WTC11 (cell line): Measurements from ENCODE around the gene ZC3H8. TPM values are rescaled to one million over a fixed set of nuclear protein-coding genes. Genes with fewer than 3 reads are reported as not detected.
A peak's percentile ranks its signal among the peaks of the same experiment; 100 is the strongest.

Experiments used
- ATAC-seq: fragments of 200-7000 bp; cut with Tn5 transposase; 2 replicates; pipeline ENCODE4 v1.10.0; 2021; ENCODE audit warnings: mild to moderate bottlenecking, moderate library complexity
- CTCF ChIA-PET: fragments of 300-600 bp; sonication (Branson Sonifier 250); formaldehyde crosslinking; loops from one replicate; lab custom pipeline; 2021; ENCODE audit warnings: antibody characterized with exemption; lab: Charles Lee
- POLR2A ChIA-PET: fragments of 350-600 bp; sonication (Branson Sonifier 250); formaldehyde crosslinking; loops from one replicate; lab custom pipeline; 2021; ENCODE audit warnings: antibody characterized with exemption; lab: Charles Lee
- DNase-seq: peaks from one replicate; pipeline ENCODE4 v3.0.0; 2021; ENCODE audit warnings: low spot score
- H3K27ac Mint-ChIP-seq: 2 replicates; pipeline ENCODE4 v1.8.0; 2021; ENCODE audit warnings: mixed read lengths
- H3K27me3 Mint-ChIP-seq: 2 replicates; pipeline ENCODE4 v1.8.0; 2021; ENCODE audit warnings: low read depth, mild to moderate bottlenecking, moderate library complexity, mixed read lengths
- H3K36me3 Mint-ChIP-seq: 2 replicates; pipeline ENCODE4 v1.8.0; 2021; ENCODE audit warnings: mixed read lengths
- H3K4me1 Mint-ChIP-seq: 2 replicates; pipeline ENCODE4 v1.8.0; 2022; ENCODE audit warnings: mixed read lengths
- H3K4me3 Mint-ChIP-seq: 2 replicates; pipeline ENCODE4 v1.8.0; 2021; ENCODE audit warnings: mild to moderate bottlenecking, moderate library complexity, mixed read lengths
- H3K9me3 Mint-ChIP-seq: 2 replicates; pipeline ENCODE4 v1.8.0; 2021; ENCODE audit warnings: mixed read lengths
- CBFB ChIP-seq: sonication (generic); formaldehyde crosslinking; IDR thresholded peaks from 2 replicates; pipeline ENCODE4 v1.8.1; 2022; ENCODE audit warnings: mild to moderate bottlenecking, low read depth, missing genetic modification reagents
- ELF4 ChIP-seq: sonication (generic); formaldehyde crosslinking; IDR thresholded peaks from 2 replicates; pipeline ENCODE4 v1.8.1; 2022; ENCODE audit warnings: low read depth, mild to moderate bottlenecking, moderate library complexity, missing genetic modification reagents
- FOXK1 ChIP-seq: sonication (generic); formaldehyde crosslinking; IDR thresholded peaks from 2 replicates; pipeline ENCODE4 v1.8.0; 2022; ENCODE audit warnings: mild to moderate bottlenecking, moderate library complexity, missing genetic modification reagents
- GABPB1 ChIP-seq: sonication (generic); formaldehyde crosslinking; IDR thresholded peaks from 2 replicates; pipeline ENCODE4 v1.8.1; 2023; ENCODE audit warnings: mild to moderate bottlenecking, missing genetic modification reagents
- HMGA2 ChIP-seq: fragments of 250-450 bp; sonication (Bioruptor Pico); IDR thresholded peaks from 2 replicates; pipeline ENCODE4 v1.4.0; 2021; ENCODE audit warnings: mild to moderate bottlenecking, moderate library complexity
- JAZF1 ChIP-seq: fragments of 250-450 bp; sonication (Bioruptor Pico); IDR thresholded peaks from 2 replicates; pipeline ENCODE4 v1.9.0; 2021; ENCODE audit warnings: moderate library complexity, mild to moderate bottlenecking, inconsistent platforms
- OVOL2 ChIP-seq: fragments of 250-450 bp; sonication (Bioruptor Pico); IDR thresholded peaks from 2 replicates; pipeline ENCODE4 v1.9.0; 2021; ENCODE audit warnings: mild to moderate bottlenecking, borderline replicate concordance
- PRRX2 ChIP-seq: fragments of 250-450 bp; sonication (Bioruptor Pico); IDR thresholded peaks from 2 replicates; pipeline ENCODE4 v1.8.0; 2021; ENCODE audit warnings: mild to moderate bottlenecking
- ZNF219 ChIP-seq: sonication (generic); formaldehyde crosslinking; IDR thresholded peaks from 2 replicates; pipeline ENCODE4 v1.8.0; 2023; ENCODE audit warnings: missing genetic modification reagents, mild to moderate bottlenecking, borderline replicate concordance
- ZNF263 ChIP-seq: sonication (generic); formaldehyde crosslinking; IDR thresholded peaks from 2 replicates; pipeline ENCODE4 v1.8.1; 2022; ENCODE audit warnings: low read depth, mild to moderate bottlenecking, moderate library complexity, missing genetic modification reagents
- ZNF671 ChIP-seq: fragments of 250-450 bp; sonication (Bioruptor Pico); IDR thresholded peaks from 2 replicates; pipeline ENCODE4 v1.8.0; 2021; ENCODE audit warnings: mild to moderate bottlenecking
- total RNA-seq: library from RNA; stranded (reverse); gene quantifications from 3 replicates; pipeline ENCODE4 v1.2.3, GENCODE V29; 2021
- TF ChIP-seq, protein P1 (sequence below): fragments of 200-600 bp; IDR thresholded peaks from 2 replicates; pipeline ENCODE4 v1.8.0; 2022; ENCODE audit warnings: antibody characterized with exemption
- TF ChIP-seq, protein P2 (sequence below): sonication (generic); formaldehyde crosslinking; IDR thresholded peaks from 2 replicates; pipeline ENCODE4 v1.8.0; 2022; ENCODE audit warnings: mild to moderate bottlenecking, missing genetic modification reagents
- TF ChIP-seq, protein P3 (sequence below): sonication (generic); formaldehyde crosslinking; conservative IDR thresholded peaks from 2 replicates; pipeline ENCODE4 v1.8.1; 2022; ENCODE audit warnings: mild to moderate bottlenecking, missing genetic modification reagents
- TF ChIP-seq, protein P4 (sequence below): sonication (generic); formaldehyde crosslinking; IDR thresholded peaks from 2 replicates; pipeline ENCODE4 v1.8.1; 2022; ENCODE audit warnings: mild to moderate bottlenecking, moderate library complexity, missing genetic modification reagents

Gene ZC3H8
- total RNA-seq, 1 experiment from 2014 or later = 5.7 TPM

DNA sequence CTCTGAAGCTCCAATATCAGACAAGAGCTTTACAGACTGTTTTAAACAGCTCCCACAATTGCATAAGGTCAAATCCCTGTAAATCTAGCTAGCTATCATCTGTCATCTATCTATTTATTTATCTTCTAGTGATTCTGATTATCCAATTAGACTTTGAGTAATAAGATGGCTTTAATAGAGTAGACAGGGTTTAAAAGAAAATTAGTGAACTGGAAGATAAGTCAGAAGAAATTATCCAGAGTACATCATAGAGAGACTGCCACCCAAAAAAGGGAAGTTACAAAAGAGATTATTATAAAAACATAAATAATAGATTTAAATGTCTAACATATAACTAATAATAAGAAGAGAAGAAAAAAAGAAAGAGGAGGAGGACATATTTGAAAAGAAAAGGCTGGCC, 8.0 kb upstream of the ZC3H8 start (continued):
- TF ChIP-seq ZNF263 (no peak), ZNF671 (no peak), ELF4 (CRISPR knock-in tag) (no peak), HMGA2 (CRISPR knock-in tag) (no peak)
- TF ChIP-seq, all 79 proteins: peak for 0

DNA sequence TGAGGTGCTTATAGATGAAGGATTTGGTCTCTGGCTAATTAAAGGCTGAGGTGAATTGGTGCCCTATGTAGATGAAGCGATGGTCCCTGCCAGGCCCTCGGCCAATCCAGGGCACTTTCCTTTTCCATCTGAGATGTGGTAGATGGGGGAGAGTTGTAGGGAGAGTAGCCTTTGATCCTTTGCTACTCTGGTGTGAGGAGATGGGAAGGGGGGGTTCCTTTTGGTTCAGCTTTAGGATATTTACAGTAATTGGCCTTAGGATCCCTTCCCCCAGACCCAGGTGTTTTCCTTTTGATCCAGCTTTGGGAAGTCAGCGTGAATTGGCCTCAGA, 5.4 kb upstream of the ZC3H8 start:
- H3K27me3 Mint-ChIP-seq = no peaks in the 10 kb centered on the region; the same call in 1 of the 2 replicates
- CTCF ChIA-PET = interaction anchor here (0.9 to 2.0 kb wide), 5 partner anchors 9 to 221 kb away, joined by 3 to 9 read pairs (median 4); no protein-coding TSS in a partner anchor

DNA sequence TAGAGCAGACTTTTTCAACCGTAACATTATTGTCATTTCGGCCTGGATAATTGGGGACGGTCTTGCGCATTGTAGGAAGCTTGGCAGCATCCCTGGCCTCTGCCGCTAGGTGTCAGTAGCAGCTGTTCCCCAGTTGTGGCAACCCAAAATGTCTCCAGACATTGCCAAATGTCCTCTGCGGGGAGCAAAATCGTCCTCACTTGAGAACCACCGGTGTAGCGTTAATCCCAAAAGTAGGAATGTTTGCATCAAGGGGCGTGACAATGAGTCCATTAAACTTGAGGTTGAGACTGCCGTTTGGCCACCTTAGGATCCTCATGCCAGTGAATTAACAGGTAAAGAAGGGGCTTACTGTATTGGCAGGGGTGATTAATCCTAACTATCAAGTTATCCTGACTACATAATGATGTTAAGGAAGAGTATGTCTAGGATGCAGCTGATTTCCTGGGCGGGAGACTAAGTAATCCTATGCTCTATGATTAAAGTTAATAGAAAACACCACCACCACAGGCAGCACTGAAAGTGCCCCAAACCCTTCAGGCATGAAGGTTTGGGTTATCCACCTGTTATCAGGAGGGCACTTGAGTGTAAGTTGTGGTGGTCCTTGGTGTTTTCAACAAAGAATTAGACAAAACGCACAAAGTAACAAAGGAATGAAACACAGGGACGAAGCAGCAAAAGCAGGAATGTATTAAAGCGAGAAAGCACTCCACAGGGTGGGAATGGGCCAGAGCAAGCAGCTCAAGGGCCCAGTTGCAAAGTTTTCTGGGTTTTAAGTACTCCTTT, 4.9 kb upstream of the ZC3H8 start:
- Mint-ChIP-seq H3K27ac (no peak overlapping the region), H3K4me3 (peak overlapping the region; percentile 34), H3K9me3 (peaks cover 18% of the 10 kb centered on the region), H3K36me3 (peaks cover 6% of the 10 kb centered on the region), H3K27me3 (no peaks in the 10 kb centered on the region; the same call in 1 of the 2 replicates), H3K4me1 (peaks cover 15% of the 10 kb centered on the region)
- peak; percentile 87 for DNase-seq
- ChIA-PET POLR2A (interaction anchor here (0.6 kb wide), 1 partner anchor 174 kb away, joined by 3 read pairs; the partner anchor contains the start of gene RGPD8), CTCF (interaction anchor here (0.5 to 2.0 kb wide), 11 partner anchors 10 to 591 kb away, joined by 3 to 9 read pairs (median 4); partner anchors contain the start of gene RGPD8)
- TF ChIP-seq, protein P1, sequence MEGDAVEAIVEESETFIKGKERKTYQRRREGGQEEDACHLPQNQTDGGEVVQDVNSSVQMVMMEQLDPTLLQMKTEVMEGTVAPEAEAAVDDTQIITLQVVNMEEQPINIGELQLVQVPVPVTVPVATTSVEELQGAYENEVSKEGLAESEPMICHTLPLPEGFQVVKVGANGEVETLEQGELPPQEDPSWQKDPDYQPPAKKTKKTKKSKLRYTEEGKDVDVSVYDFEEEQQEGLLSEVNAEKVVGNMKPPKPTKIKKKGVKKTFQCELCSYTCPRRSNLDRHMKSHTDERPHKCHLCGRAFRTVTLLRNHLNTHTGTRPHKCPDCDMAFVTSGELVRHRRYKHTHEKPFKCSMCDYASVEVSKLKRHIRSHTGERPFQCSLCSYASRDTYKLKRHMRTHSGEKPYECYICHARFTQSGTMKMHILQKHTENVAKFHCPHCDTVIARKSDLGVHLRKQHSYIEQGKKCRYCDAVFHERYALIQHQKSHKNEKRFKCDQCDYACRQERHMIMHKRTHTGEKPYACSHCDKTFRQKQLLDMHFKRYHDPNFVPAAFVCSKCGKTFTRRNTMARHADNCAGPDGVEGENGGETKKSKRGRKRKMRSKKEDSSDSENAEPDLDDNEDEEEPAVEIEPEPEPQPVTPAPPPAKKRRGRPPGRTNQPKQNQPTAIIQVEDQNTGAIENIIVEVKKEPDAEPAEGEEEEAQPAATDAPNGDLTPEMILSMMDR = peak; percentile 85
- TF ChIP-seq GABPB1 (CRISPR knock-in tag) (peak; percentile 58), JAZF1 (CRISPR knock-in tag) (no peak)
- peak; percentile 54 for ATAC-seq

More for the DNA sequence above, 5.4 kb upstream of the ZC3H8 start:
- Mint-ChIP-seq H3K4me3 (no peak overlapping the region), H3K9me3 (peaks cover 18% of the 10 kb centered on the region)
- ATAC-seq (no peak), DNase-seq (no peak)
- TF ChIP-seq FOXK1 (CRISPR knock-in tag) = no peak
- TF ChIP-seq, protein P2, sequence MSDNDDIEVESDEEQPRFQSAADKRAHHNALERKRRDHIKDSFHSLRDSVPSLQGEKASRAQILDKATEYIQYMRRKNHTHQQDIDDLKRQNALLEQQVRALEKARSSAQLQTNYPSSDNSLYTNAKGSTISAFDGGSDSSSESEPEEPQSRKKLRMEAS = no peak
- no peak for TF ChIP-seq ZNF263
- no peak for TF ChIP-seq CBFB (CRISPR knock-in tag)
- no peak for TF ChIP-seq OVOL2
- TF ChIP-seq, all 79 proteins: peak for 0
- POLR2A ChIA-PET = interaction anchor here (0.6 kb wide), 1 partner anchor 173 kb away, joined by 3 read pairs; the partner anchor contains the start of gene RGPD8
- Mint-ChIP-seq H3K4me1 (peaks cover 15% of the 10 kb centered on the region), H3K27ac (no peak overlapping the region), H3K36me3 (peaks cover 6% of the 10 kb centered on the region)

DNA sequence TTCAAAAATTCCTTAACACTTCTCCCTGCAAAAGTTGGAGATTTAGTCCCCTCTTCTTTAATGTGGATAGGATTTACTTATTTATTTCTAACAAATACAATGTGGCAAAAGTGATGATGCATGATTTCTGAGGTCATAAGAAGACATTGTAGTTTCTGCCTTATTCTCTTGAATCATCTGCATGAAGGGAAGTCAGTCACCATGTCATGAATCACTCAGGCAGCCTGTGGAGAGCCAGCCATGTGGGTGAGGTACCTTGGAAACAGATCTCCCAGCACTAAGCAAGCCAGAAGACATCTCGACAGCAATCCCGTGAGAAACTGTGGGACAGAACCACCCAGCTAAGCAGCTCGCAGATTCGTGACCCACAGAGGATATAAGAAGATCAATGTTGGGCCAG, 2.7 kb upstream of the ZC3H8 start:
- ATAC-seq = no peak
- H3K4me1 Mint-ChIP-seq = peaks cover 21% of the 10 kb centered on the region
- no peak overlapping the region for H3K4me3 Mint-ChIP-seq
- peaks cover 7% of the 10 kb centered on the region for H3K9me3 Mint-ChIP-seq
- ChIA-PET POLR2A (no interaction called here), CTCF (interaction anchor here (0.7 kb wide), 1 partner anchor 941 kb away, joined by 3 read pairs; no protein-coding TSS in a partner anchor)
- H3K27ac Mint-ChIP-seq = no peak overlapping the region
- no peak for DNase-seq
- peaks cover 2% of the 10 kb centered on the region for H3K36me3 Mint-ChIP-seq
- no peaks in the 10 kb centered on the region; the same call in 1 of the 2 replicates for H3K27me3 Mint-ChIP-seq
- TF ChIP-seq, protein P3, sequence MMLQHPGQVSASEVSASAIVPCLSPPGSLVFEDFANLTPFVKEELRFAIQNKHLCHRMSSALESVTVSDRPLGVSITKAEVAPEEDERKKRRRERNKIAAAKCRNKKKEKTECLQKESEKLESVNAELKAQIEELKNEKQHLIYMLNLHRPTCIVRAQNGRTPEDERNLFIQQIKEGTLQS (CRISPR knock-in tag) = no peak
- TF ChIP-seq PRRX2 (CRISPR knock-in tag) = no peak
- no peak for TF ChIP-seq FOXK1 (CRISPR knock-in tag)
- TF ChIP-seq, protein P4, sequence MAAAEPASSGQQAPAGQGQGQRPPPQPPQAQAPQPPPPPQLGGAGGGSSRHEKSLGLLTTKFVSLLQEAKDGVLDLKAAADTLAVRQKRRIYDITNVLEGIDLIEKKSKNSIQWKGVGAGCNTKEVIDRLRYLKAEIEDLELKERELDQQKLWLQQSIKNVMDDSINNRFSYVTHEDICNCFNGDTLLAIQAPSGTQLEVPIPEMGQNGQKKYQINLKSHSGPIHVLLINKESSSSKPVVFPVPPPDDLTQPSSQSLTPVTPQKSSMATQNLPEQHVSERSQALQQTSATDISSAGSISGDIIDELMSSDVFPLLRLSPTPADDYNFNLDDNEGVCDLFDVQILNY (CRISPR knock-in tag) = no peak
- no peak for TF ChIP-seq ZNF219 (CRISPR knock-in tag)
